C4-2B (cell line): Measurements from ENCODE around the gene HIP1.
"Not testable (repeated sequence)": the region's sequence is repeated elsewhere in the genome, so short reads cannot be mapped to it uniquely, and the experiment has no call there.

Source experiments
- H3K27ac ChIP-seq: fragments of 450-650 bp; 2 replicates; pipeline ENCODE4 v1.5.1; 2017
- CTCF ChIP-seq: fragments of 450-650 bp; conservative IDR thresholded peaks from 2 replicates; pipeline ENCODE4 v1.5.1; 2017; ENCODE audit warnings: mild to moderate bottlenecking
- ZFX ChIP-seq: fragments of 450-650 bp; IDR thresholded peaks from 2 replicates; pipeline ENCODE4 v1.6.1; 2017

The HIP1 gene

GRCh38 chr7:75738604-75738974 lies at the start of gene HIP1:
Gene HIP1 (minus strand): TSS chr7:75738941. CDS start chr7:75738920, 21 bp downstream.
- peak within 1 kb of the TSS; percentile 84 for H3K27ac ChIP-seq
- TF ChIP-seq CTCF, result no peak
- no peak for TF ChIP-seq ZFX

- not testable (repeated sequence) for H3K27ac ChIP-seq
These were observed 49.6 kb upstream of the HIP1 start for GRCh38 chr7:75788154-75788847.

- H3K27ac ChIP-seq, result not testable (repeated sequence)
These were observed 44.3 kb upstream of the HIP1 start for GRCh38 chr7:75783058-75783457.

- not testable (repeated sequence) for H3K27ac ChIP-seq
These were observed 42.0 kb upstream of the HIP1 start for GRCh38 chr7:75780647-75781273.

GRCh38 chr7:75779516-75779915 lies 40.8 kb upstream of the HIP1 start:
- not testable (repeated sequence) for H3K27ac ChIP-seq

GRCh38 chr7:75779035-75779434 lies 40.3 kb upstream of the HIP1 start:
- not testable (repeated sequence) for H3K27ac ChIP-seq

- no peak overlapping the region for H3K27ac ChIP-seq
These were observed 37.7 kb upstream of the HIP1 start for GRCh38 chr7:75776295-75776971.

GRCh38 chr7:75773958-75774357 lies 35.2 kb upstream of the HIP1 start:
- H3K27ac ChIP-seq, result not testable (repeated sequence)

More at GRCh38 chr7:75776295-75776971, 37.7 kb upstream of the HIP1 start:
- no peak for TF ChIP-seq CTCF
- TF ChIP-seq ZFX, result no peak

GRCh38 chr7:75772081-75773077 lies 33.6 kb upstream of the HIP1 start, which contains the start of gene CCL26:
Gene CCL26 (minus strand): TSS chr7:75772211. CDS start chr7:75772176, 35 bp downstream.
- no peak within 1 kb of the TSS for H3K27ac ChIP-seq
- TF ChIP-seq CTCF (no peak), ZFX (no peak)

- no peak for TF ChIP-seq ZFX
- no peak for TF ChIP-seq CTCF
- H3K27ac ChIP-seq, result no peak overlapping the region
These were observed 32.5 kb upstream of the HIP1 start for GRCh38 chr7:75771224-75771623.
